Esophagus muscularis mucosa (tissue), 4 donors: ENCODE measurements around the gene LDAH. TPM values are rescaled to one million over a fixed set of nuclear protein-coding genes. Genes with fewer than 3 reads are reported as not detected.

Experiments used
- DNase-seq: peaks from one replicate; pipeline ENCODE4 v3.0.0-alpha.2; 2017; ENCODE audit errors: extremely low spot score
- H3K27ac ChIP-seq, 4 donors: fragments of 200-600 bp; sonication (generic); replicated peaks in 1 of 4; 1 replicate in 3 of 4; 2 replicates in 1 of 4; pipeline ENCODE4 v1.5.1; 2016 to 2019; ENCODE audit warnings: mild to moderate bottlenecking in 1 of 4
- H3K27me3 ChIP-seq, 4 donors: fragments of 200-600 bp; sonication (generic); one replicate each; pipeline versions ENCODE4 v1.5.1 to v1.6.0; 2016 to 2019
- H3K36me3 ChIP-seq, 4 donors: fragments of 200-600 bp; sonication (generic); one replicate each; pipeline ENCODE4 v1.5.1; 2016 to 2019
- H3K4me1 ChIP-seq, 4 donors: fragments of 200-600 bp; sonication (generic); one replicate each; pipeline ENCODE4 v1.5.1; 2016 to 2019
- H3K4me3 ChIP-seq, 4 donors: fragments of 200-600 bp; sonication (generic); 1 replicate in 2 of 4; 2 replicates in 2 of 4; pipeline ENCODE4 v1.5.1; 2016 to 2019; ENCODE audit warnings: mild to moderate bottlenecking in 4 of 4, moderate library complexity in 1 of 4
- H3K9me3 ChIP-seq, 4 donors: fragments of 200-600 bp; sonication (generic); 1 replicate in 3 of 4; 2 replicates in 1 of 4; pipeline ENCODE4 v1.5.1; 2016 to 2019
- CTCF ChIP-seq, 3 experiments: fragments of 200-600 bp in 2 of 3; fragments of 450-650 bp in 1 of 3; sonication (generic) in 2 of 3; IDR thresholded peaks; one replicate each; pipeline ENCODE4 v1.5.1; 2017 to 2019; ENCODE audit warnings: antibody characterized with exemption in 3 of 3, mild to moderate bottlenecking in 2 of 3, moderate library complexity in 1 of 3
- EP300 ChIP-seq: sonication (generic); formaldehyde crosslinking; IDR thresholded peaks from one replicate; pipeline ENCODE4 v1.6.1; 2017; ENCODE audit warnings: antibody characterized with exemption
- POLR2A ChIP-seq: fragments of 450-650 bp; IDR thresholded peaks from one replicate; pipeline ENCODE4 v1.6.1; 2017; ENCODE audit warnings: antibody characterized with exemption, moderate library complexity, mild to moderate bottlenecking, low read depth
- POLR2AphosphoS5 ChIP-seq, 2 donors: sonication (generic); formaldehyde crosslinking; IDR thresholded peaks; one replicate each; pipeline ENCODE4 v1.6.1; 2017; ENCODE audit warnings: antibody characterized with exemption in 2 of 2
- WGBS: methylation state at CpG from one replicate; pipeline ENCODE4 v1.1.5; 2018; 5-methylcytosine and 5-hydroxymethylcytosine counted together
- intact Hi-C: fragments of 100-400 bp; cut with DNase I; formaldehyde crosslinking; loops from one replicate; pipeline ENCODE4 v1.15.1; 2023
- total RNA-seq, 4 donors: library from RNA; depleted of rRNA; stranded (reverse); fragments of >200 nt; gene quantifications; one replicate each; pipeline versions ENCODE4 v1.1.0 to v1.2.1, GENCODE V29; 2016

LDAH gene
- total RNA-seq, 4 donors from 2014 or later: 7.9 to 13.7 (median 11.9) TPM

GRCh38 chr2:20652141-20652540 lies 170.8 kb downstream of the LDAH start:
- 82% methylated on average over 7 of the region's 7 CpGs for WGBS
- peaks cover 28 to 49% (median 46%) of the 10 kb centered on the region in 4 donors for H3K4me1 ChIP-seq
- H3K4me3 ChIP-seq: no peak overlapping the region
- TF ChIP-seq POLR2A (no peak), EP300 (no peak), CTCF (IDR thresholded peaks at IDR 0.05) (no peak), POLR2AphosphoS5 (IDR thresholded peaks at IDR 0.05) (no peak)
- no peaks in the 10 kb centered on the region for H3K27me3 ChIP-seq
- intact Hi-C loops: no loop called here
- peak overlapping the region; percentile 93 to 98 (median 98) for H3K27ac ChIP-seq
- H3K9me3 ChIP-seq: no peaks in the 10 kb centered on the region
- H3K36me3 ChIP-seq: peaks cover 0 to 3% (median 0%) of the 10 kb centered on the region in 4 donors
- no peak for DNase-seq

- Histone ChIP-seq H3K9me3 (no peaks in the 10 kb centered on the region), H3K27ac (peak overlapping the region; percentile 93 to 98 (median 98)), H3K27me3 (no peaks in the 10 kb centered on the region), H3K4me1 (peaks cover 28 to 53% (median 50%) of the 10 kb centered on the region in 4 donors), H3K36me3 (peaks cover 0 to 4% (median 1%) of the 10 kb centered on the region in 4 donors), H3K4me3 (peak overlapping the region; percentile 76 to 96 (median 90))
- intact Hi-C loops: no loop called here
- DNase-seq: no peak
- no peak for TF ChIP-seq POLR2A
- no peak for TF ChIP-seq CTCF (IDR thresholded peaks at IDR 0.05)
- no peak for TF ChIP-seq EP300
- no peak for TF ChIP-seq POLR2AphosphoS5 (IDR thresholded peaks at IDR 0.05)
- 71% methylated on average over 7 of the region's 7 CpGs for WGBS
Measured at GRCh38 chr2:20651731-20652099, 171.2 kb downstream of the LDAH start.

DNA sequence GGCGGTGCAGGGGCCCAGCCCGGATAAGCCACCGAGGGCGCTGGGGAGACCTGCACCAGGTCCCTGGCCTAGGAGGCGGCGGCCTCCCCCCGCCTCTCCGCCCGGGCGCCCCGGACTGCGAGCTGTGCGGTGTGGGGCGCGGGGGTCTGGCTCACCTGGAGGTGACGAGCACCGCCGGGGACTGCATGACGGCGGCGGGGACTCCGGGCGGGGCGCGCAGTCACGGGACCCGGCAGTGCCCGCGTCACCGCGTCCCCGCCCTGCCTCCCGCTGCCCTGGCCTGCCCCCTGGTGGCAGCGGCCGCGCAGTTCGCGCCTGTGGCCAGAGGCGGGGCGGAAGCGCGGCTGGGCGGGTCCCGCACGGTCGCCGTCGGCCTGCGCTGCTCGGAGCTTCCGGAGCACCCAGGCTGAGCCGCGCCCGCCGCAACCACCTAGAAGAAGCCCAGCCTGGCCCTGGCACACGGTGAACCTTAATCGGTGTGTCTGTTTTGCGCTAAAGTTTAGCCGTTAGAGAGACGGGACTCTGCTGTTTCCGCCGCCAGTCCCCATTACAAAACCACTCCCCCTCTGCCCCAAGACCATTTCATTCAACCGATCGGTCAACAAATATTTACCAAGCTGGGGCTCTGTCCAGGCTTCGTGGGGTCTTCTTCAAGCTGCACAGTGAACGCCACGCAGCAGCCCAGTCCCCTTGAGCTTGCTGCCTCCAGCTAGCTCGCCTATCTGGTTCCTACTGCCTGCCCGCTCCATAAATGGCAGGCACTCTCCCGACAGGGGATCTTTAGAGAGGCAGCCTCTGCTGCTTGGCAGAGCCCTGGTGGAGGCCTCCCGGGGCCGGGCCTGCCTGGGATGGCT lies 171.8 kb downstream of the LDAH start, which contains the start of gene HS1BP3:
TSS of gene HS1BP3 (minus strand) at position 222 of the 854 bp plus-strand sequence. CDS start at position 187, 35 bp downstream.
- 0% methylated on average over 12 of the region's 72 CpGs for WGBS
- Histone ChIP-seq H3K36me3 (peaks cover 0 to 11% (median 7%) of the 10 kb centered on the region in 4 donors), H3K4me3 (peak within 1 kb of the TSS; percentile 76 to 96 (median 90)), H3K4me1 (peaks cover 28 to 59% (median 56%) of the 10 kb centered on the region in 4 donors), H3K9me3 (no peaks in the 10 kb centered on the region), H3K27ac (peak within 1 kb of the TSS; percentile 93 to 98 (median 98)), H3K27me3 (no peaks in the 10 kb centered on the region)
- intact Hi-C loops: no loop called here
- peak; percentile 82 to 97 for TF ChIP-seq POLR2AphosphoS5 (IDR thresholded peaks at IDR 0.05)
- peak; percentile 95 to 99 (median 99) for TF ChIP-seq CTCF (IDR thresholded peaks at IDR 0.05)
- TF ChIP-seq EP300: no peak
- peak; percentile 87 for TF ChIP-seq POLR2A
- DNase-seq: peak; percentile 94

DNA sequence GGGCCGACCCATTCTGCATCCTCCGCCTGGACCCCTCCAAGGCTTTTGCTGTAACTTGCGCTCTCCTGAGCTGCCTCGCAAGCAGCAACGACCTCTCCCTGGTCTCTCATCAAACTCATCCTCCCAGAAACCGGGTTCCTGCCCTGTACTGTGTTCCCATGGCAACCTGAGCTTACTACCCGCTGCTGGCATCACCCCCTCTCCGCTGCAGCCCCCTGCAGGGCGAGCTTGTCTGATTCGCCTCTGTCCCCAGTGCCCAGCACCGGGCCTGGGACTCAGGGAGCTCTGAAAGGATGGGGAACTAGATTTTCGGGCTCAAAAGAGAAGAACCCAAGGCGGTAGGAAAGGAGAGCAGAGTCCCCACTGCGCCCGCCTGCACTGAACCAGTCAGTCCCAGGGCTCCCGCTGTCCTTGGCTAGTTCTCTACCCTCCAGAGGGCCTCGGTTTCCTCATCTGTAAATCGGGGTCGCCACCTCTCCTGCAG lies 172.5 kb downstream of the LDAH start:
- peak overlapping the region; percentile 76 to 96 (median 90) for H3K4me3 ChIP-seq
- peak overlapping the region; percentile 93 to 98 (median 98) for H3K27ac ChIP-seq
- 16% methylated on average over 8 of the region's 19 CpGs for WGBS
- H3K9me3 ChIP-seq: no peaks in the 10 kb centered on the region
- intact Hi-C loops: no loop called here
- H3K27me3 ChIP-seq: no peaks in the 10 kb centered on the region
- H3K36me3 ChIP-seq: peaks cover 0 to 17% (median 13%) of the 10 kb centered on the region in 4 donors
- peaks cover 28 to 59% (median 56%) of the 10 kb centered on the region in 4 donors for H3K4me1 ChIP-seq
- TF ChIP-seq EP300: no peak
- TF ChIP-seq CTCF (IDR thresholded peaks at IDR 0.05): no peak
- no peak for TF ChIP-seq POLR2AphosphoS5 (IDR thresholded peaks at IDR 0.05)
- no peak for TF ChIP-seq POLR2A
- DNase-seq: no peak
